Osteoblast (primary cell): Measurements from ENCODE around the gene STAT5B. TPM values are rescaled to one million over a fixed set of nuclear protein-coding genes. Genes with fewer than 3 reads are reported as not detected.
"Not testable (repeated sequence)": the region's sequence is repeated elsewhere in the genome, so short reads cannot be mapped to it uniquely, and the experiment has no call there.

Source experiments
- DNase-seq: peaks from one replicate; pipeline ENCODE4 v3.0.0; 2011; ENCODE audit warnings: low spot score, mixed read lengths; ENCODE audit not compliant: insufficient read length; ENCODE audit errors: missing footprints
- H2AFZ ChIP-seq: 2 replicates; pipeline ENCODE4 v1.6.0; 2011; ENCODE audit warnings: mild to moderate bottlenecking, low read length
- H3K27ac ChIP-seq: 2 replicates; pipeline ENCODE4 v1.5.1; 2011; ENCODE audit warnings: mild to moderate bottlenecking, low read depth, low read length, moderate library complexity
- H3K27me3 ChIP-seq: 2 replicates; pipeline ENCODE4 v1.6.0; 2012; ENCODE audit warnings: mild to moderate bottlenecking, control low read depth, inconsistent platforms, low read length, moderate library complexity; ENCODE audit not compliant: insufficient read depth
- H3K36me3 ChIP-seq: 2 replicates; pipeline ENCODE4 v1.5.1; 2011; ENCODE audit warnings: mild to moderate bottlenecking, low read length, control low read depth, moderate library complexity; ENCODE audit not compliant: insufficient read depth
- H3K4me1 ChIP-seq: 2 replicates; pipeline ENCODE4 v1.5.1; 2011; ENCODE audit warnings: mild to moderate bottlenecking, low read length, control low read depth, moderate library complexity; ENCODE audit not compliant: insufficient read depth
- H3K4me2 ChIP-seq: 2 replicates; pipeline ENCODE4 v1.6.0; 2011; ENCODE audit warnings: mild to moderate bottlenecking, low read length; ENCODE audit not compliant: insufficient read depth
- H3K4me3 ChIP-seq: fragments of 200-600 bp; sonication (generic); 3 replicates; pipeline ENCODE4 v1.5.1; 2012; ENCODE audit warnings: mild to moderate bottlenecking, low read length, inconsistent platforms; ENCODE audit not compliant: insufficient read depth
- H3K79me2 ChIP-seq: 2 replicates; pipeline ENCODE4 v1.6.0; 2012; ENCODE audit warnings: mild to moderate bottlenecking, low read length, control low read depth, inconsistent platforms; ENCODE audit not compliant: insufficient read depth
- H3K9me3 ChIP-seq: 2 replicates; pipeline ENCODE4 v1.5.1; 2011; ENCODE audit warnings: low read depth, low read length, control low read depth
- H4K20me1 ChIP-seq: 2 replicates; pipeline ENCODE4 v1.6.0; 2012; ENCODE audit warnings: mild to moderate bottlenecking, low read length, control low read depth; ENCODE audit not compliant: insufficient read depth
- total RNA-seq: library from RNA; depleted of rRNA; stranded (reverse); fragments of >200 nt; gene quantifications from 2 replicates; pipeline ENCODE4 v1.2.3, GENCODE V29; 2012
- TF ChIP-seq, protein P1 (sequence below): IDR thresholded peaks from 2 replicates; pipeline ENCODE4 v1.5.1; 2011; ENCODE audit warnings: mild to moderate bottlenecking, low read depth, low read length, moderate library complexity; ENCODE audit errors: extremely low read depth

STAT5B gene
- total RNA-seq, 1 donor: 22.8 TPM

DNA sequence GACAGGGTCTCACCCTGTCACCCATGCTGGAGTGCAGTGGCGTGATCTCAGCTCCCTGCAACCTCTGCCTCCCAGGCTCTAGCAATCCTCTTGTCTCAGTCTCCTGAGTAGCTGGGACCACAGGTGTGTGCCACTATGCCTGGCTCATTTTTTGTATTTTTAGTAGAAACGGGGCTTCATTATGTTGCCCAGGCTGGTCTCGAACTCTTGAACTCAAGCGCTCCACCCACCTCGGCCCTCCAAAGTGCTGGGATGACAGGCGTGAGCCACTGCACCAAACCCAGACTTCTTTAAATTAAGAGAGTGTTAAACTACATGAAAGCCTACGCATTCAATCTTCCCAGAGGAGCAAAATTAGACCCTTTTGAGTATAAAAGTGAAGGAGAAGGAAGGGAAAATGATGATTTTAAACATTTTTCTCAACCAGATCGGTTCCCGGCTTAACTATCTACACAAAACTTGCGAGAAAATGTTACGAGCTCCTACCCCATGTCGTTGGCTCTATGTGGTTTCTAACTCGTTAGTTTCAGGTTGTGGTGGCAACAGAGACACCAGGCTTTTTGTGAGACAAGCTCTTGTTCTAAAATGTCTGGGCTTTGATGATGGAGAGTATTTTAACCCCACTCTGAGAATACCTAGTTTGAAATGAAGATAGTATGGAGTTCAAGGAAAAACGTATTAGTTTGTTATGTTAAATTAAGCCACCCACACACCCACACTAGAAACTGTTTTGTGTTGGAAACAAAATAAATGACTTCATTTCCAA lies 26.3 kb downstream of the STAT5B start:
- no peaks in the 10 kb centered on the region for H3K27me3 ChIP-seq
- H3K36me3 ChIP-seq: no peaks in the 10 kb centered on the region
- no peaks in the 10 kb centered on the region for H3K9me3 ChIP-seq
- H3K4me3 ChIP-seq: no peak overlapping the region
- H3K27ac ChIP-seq: peak overlapping the region; percentile 66
- H2AFZ ChIP-seq: no peak overlapping the region
- H3K79me2 ChIP-seq: peaks cover 35% of the 10 kb centered on the region
- no peak for DNase-seq
- peaks cover 6% of the 10 kb centered on the region for H4K20me1 ChIP-seq
- no peak overlapping the region for H3K4me2 ChIP-seq
- TF ChIP-seq, protein P1, sequence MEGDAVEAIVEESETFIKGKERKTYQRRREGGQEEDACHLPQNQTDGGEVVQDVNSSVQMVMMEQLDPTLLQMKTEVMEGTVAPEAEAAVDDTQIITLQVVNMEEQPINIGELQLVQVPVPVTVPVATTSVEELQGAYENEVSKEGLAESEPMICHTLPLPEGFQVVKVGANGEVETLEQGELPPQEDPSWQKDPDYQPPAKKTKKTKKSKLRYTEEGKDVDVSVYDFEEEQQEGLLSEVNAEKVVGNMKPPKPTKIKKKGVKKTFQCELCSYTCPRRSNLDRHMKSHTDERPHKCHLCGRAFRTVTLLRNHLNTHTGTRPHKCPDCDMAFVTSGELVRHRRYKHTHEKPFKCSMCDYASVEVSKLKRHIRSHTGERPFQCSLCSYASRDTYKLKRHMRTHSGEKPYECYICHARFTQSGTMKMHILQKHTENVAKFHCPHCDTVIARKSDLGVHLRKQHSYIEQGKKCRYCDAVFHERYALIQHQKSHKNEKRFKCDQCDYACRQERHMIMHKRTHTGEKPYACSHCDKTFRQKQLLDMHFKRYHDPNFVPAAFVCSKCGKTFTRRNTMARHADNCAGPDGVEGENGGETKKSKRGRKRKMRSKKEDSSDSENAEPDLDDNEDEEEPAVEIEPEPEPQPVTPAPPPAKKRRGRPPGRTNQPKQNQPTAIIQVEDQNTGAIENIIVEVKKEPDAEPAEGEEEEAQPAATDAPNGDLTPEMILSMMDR: no peak
- peaks cover 35% of the 10 kb centered on the region for H3K4me1 ChIP-seq

DNA sequence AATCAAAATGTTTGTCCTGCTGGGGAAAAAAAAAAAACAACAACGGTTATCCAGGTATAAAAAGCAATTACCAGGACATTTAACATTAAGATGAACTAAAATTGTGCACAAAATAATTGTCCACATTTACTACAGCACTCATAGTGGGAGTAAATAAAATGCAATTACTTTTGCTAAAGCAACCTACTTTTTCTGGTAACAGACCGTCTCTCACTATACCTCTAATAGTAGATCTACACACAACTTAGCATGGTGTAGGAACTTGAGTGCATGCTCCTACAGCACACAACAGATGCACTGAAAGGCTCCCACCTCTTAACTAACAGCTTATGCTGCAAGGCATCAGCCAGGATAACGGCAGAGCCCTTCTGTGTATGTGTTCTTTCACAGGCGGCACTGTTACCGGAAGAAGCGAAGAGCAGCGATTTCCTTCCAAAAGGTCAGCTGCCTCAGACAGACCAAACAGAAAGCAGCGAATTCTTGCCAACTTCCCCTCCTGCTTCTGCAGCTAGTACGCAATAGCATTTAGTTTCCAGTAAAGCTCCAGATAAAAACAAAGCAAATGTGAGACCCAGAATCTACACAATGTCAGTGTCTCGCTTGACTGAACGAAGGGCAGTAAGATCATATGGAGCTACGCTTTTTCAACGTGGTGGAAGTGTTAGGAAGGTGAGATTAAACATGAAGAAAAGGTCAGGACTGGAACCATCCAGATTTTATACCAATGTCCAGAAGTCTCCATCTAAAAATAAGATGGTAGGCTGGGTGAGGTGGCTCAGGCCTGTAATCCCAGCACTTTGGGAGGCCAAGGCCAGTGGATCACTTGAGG lies 27.6 kb downstream of the STAT5B start:
- TF ChIP-seq, protein P1: no peak
- H2AFZ ChIP-seq: peak overlapping the region; percentile 33

DNA sequence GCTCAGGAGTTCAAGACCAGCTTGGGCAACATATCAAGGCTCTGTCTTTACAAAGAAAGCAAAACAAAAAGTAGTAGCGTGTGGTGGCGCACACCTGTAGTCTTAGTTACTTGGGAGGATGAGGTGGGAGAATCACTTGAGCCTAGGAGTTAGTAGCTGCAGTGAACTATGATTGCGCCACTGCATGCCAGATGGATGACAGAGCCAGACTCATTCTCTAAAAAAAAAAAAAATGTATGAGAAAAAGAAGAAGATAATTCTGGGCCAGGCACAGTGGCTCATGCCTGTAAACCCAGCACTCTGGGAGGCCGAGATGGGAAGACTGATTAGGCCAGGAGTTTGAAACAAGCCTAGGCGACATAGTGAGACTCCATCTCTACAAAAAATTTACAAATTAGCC lies 28.5 kb downstream of the STAT5B start:
- Histone ChIP-seq H4K20me1 (peaks cover 6% of the 10 kb centered on the region), H3K27me3 (no peaks in the 10 kb centered on the region), H3K79me2 (peaks cover 37% of the 10 kb centered on the region), H3K4me1 (peaks cover 25% of the 10 kb centered on the region), H2AFZ (no peak overlapping the region), H3K4me2 (peak overlapping the region; percentile 81), H3K9me3 (no peaks in the 10 kb centered on the region), H3K36me3 (no peaks in the 10 kb centered on the region), H3K27ac (peak overlapping the region; percentile 66), H3K4me3 (no peak overlapping the region)
- TF ChIP-seq, protein P1: no peak
- DNase-seq: no peak

More for the DNA sequence above, 27.6 kb downstream of the STAT5B start:
- Histone ChIP-seq H3K27me3 (no peaks in the 10 kb centered on the region), H3K4me2 (peak overlapping the region; percentile 81), H3K27ac (peak overlapping the region; percentile 66), H4K20me1 (peaks cover 6% of the 10 kb centered on the region), H3K79me2 (peaks cover 37% of the 10 kb centered on the region), H3K4me1 (peaks cover 33% of the 10 kb centered on the region), H3K4me3 (peak overlapping the region; percentile 43), H3K9me3 (no peaks in the 10 kb centered on the region), H3K36me3 (no peaks in the 10 kb centered on the region)
- peak; percentile 83 for DNase-seq

DNA sequence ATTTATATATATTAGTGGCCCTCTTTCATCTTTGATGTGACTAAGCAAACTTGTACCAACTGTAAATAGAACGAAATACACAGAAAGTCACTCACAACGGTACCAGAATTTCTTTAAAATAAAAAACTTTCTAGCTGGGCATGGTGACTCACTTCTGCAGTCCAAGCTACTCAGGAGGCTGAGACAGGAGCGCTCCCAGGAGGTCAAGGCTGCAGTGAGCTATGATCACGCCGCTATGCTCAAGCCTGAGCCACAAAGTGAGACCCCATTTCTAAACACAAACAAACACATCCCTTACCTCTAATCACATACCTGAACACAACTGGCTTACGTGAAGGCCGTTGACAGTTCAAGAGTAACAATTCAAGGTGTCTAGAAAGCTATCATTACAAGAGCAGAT lies 29.7 kb downstream of the STAT5B start:
- H3K9me3 ChIP-seq: no peaks in the 10 kb centered on the region
- H2AFZ ChIP-seq: no peak overlapping the region
- DNase-seq: no peak
- no peaks in the 10 kb centered on the region for H3K27me3 ChIP-seq
- peaks cover 19% of the 10 kb centered on the region for H3K4me1 ChIP-seq
- no peak overlapping the region for H3K4me2 ChIP-seq
- H3K36me3 ChIP-seq: no peaks in the 10 kb centered on the region
- H3K4me3 ChIP-seq: no peak overlapping the region
- peaks cover 43% of the 10 kb centered on the region for H3K79me2 ChIP-seq
- TF ChIP-seq, protein P1: no peak
- peaks cover 6% of the 10 kb centered on the region for H4K20me1 ChIP-seq
- no peak overlapping the region for H3K27ac ChIP-seq

DNA sequence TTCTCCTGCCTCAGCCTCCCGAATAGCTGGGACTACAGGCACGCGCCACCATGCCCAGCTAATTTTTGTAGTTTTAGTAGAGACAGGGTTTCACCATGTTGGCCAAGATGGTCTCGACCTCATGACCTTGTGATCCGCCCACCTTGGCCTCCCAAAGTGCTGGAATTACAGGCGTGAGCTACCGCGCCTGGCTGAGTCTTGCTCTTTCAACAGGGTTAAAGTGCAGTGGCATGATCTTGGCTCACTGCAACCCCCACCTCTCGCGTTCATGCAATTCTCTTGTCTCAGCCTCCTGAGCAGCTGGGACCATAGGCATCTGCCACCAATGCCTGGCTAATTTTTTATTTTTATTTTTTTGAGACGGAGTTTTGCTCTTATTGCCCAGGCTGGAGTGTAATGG lies 31.0 kb downstream of the STAT5B start:
- not testable (repeated sequence) for H3K4me3 ChIP-seq, H3K36me3 ChIP-seq, H3K27me3 ChIP-seq, H3K9me3 ChIP-seq, H3K27ac ChIP-seq, H2AFZ ChIP-seq, DNase-seq, H3K4me2 ChIP-seq
- Histone ChIP-seq H3K4me1 (peaks cover 12% of the 10 kb centered on the region), H3K79me2 (peaks cover 37% of the 10 kb centered on the region), H4K20me1 (peaks cover 11% of the 10 kb centered on the region)
